ENCODE measurements around the gene STK32C.

- TF ChIP-seq CTCF (IDR thresholded peaks at IDR 0.05), result no peak
- TF ChIP-seq ZFX (IDR thresholded peaks at IDR 0.05; ENCODE audit: borderline replicate concordance), result no peak
These were observed 68.4 kb downstream of the STK32C start for GRCh38 chr10:132239126-132240031.

All from 22Rv1 (cell line).